MM.1S (cell line): Measurements from ENCODE around the gene TFAM.

ENCODE experiments used
- DNase-seq: peaks from one replicate; pipeline ENCODE4 v3.0.0-alpha.2; 2015
- H2AFZ ChIP-seq: fragments of 300-600 bp; sonication (generic); 2 replicates; pipeline ENCODE4 v1.6.0; 2016; ENCODE audit warnings: antibody characterized with exemption, low read length
- H3F3A ChIP-seq: fragments of 300-600 bp; sonication (generic); 2 replicates; pipeline ENCODE4 v1.6.1; 2016; ENCODE audit warnings: mild to moderate bottlenecking, antibody characterized with exemption, low read length, moderate library complexity, mixed read lengths; ENCODE audit not compliant: insufficient read depth
- H3K27ac ChIP-seq: fragments of 300-600 bp; sonication (generic); 2 replicates; pipeline ENCODE4 v1.5.1; 2016; ENCODE audit warnings: mild to moderate bottlenecking, low read length
- H3K27me3 ChIP-seq: fragments of 300-600 bp; sonication (generic); replicated peaks from 2 replicates; pipeline ENCODE4 v1.6.0; 2016; ENCODE audit warnings: low read length; ENCODE audit not compliant: insufficient read depth
- H3K36me3 ChIP-seq: fragments of 300-600 bp; sonication (generic); replicated peaks from 2 replicates; pipeline ENCODE4 v1.6.1; 2016; ENCODE audit warnings: mild to moderate bottlenecking, low read length, mixed read lengths; ENCODE audit not compliant: insufficient read depth
- H3K4me1 ChIP-seq: fragments of 300-600 bp; sonication (generic); 2 replicates; pipeline ENCODE4 v1.6.1; 2016; ENCODE audit warnings: low read length, mixed read lengths
- H3K4me2 ChIP-seq: fragments of 300-600 bp; sonication (generic); 2 replicates; pipeline ENCODE4 v1.6.0; 2016; ENCODE audit warnings: low read depth, low read length
- H3K4me3 ChIP-seq: fragments of 300-600 bp; sonication (generic); 2 replicates; pipeline ENCODE4 v1.5.1; 2016; ENCODE audit warnings: low read length, mixed read lengths
- H3K79me2 ChIP-seq: fragments of 300-600 bp; sonication (generic); 2 replicates; pipeline ENCODE4 v1.6.1; 2016; ENCODE audit warnings: mixed run types, low read length, mixed read lengths
- H3K9ac ChIP-seq: fragments of 300-600 bp; sonication (generic); 2 replicates; pipeline ENCODE4 v1.6.1; 2016; ENCODE audit warnings: low read length, mixed read lengths
- H3K9me2 ChIP-seq: fragments of 300-600 bp; sonication (generic); replicated peaks from 2 replicates; pipeline ENCODE4 v1.6.1; 2016; ENCODE audit warnings: mild to moderate bottlenecking, low read length, mixed read lengths; ENCODE audit not compliant: insufficient read depth
- H3K9me3 ChIP-seq: fragments of 300-600 bp; sonication (generic); replicated peaks from 2 replicates; pipeline ENCODE4 v1.6.1; 2016; ENCODE audit warnings: mild to moderate bottlenecking, low read length, mixed read lengths; ENCODE audit not compliant: insufficient read depth
- H4K20me1 ChIP-seq: fragments of 300-600 bp; sonication (generic); 2 replicates; pipeline ENCODE4 v1.6.1; 2016; ENCODE audit warnings: mild to moderate bottlenecking, low read length, moderate library complexity, mixed read lengths; ENCODE audit not compliant: insufficient read depth
- CTCF ChIP-seq: fragments of 300-600 bp; sonication (generic); IDR thresholded peaks from 2 replicates; pipeline ENCODE4 v1.5.1; 2016; ENCODE audit warnings: antibody characterized with exemption, low read length, mixed read lengths
- EZH2 ChIP-seq: fragments of 300-600 bp; sonication (generic); optimal IDR thresholded peaks from 2 replicates; pipeline ENCODE3; 2017; ENCODE audit warnings: low read depth, mild to moderate bottlenecking, antibody characterized with exemption, low read length, mixed read lengths
- EZH2phosphoT487 ChIP-seq: fragments of 300-600 bp; sonication (generic); IDR thresholded peaks from 2 replicates; pipeline ENCODE4 v1.6.1; 2018; ENCODE audit warnings: antibody characterized with exemption, low read length

Gene TFAM

DNA sequence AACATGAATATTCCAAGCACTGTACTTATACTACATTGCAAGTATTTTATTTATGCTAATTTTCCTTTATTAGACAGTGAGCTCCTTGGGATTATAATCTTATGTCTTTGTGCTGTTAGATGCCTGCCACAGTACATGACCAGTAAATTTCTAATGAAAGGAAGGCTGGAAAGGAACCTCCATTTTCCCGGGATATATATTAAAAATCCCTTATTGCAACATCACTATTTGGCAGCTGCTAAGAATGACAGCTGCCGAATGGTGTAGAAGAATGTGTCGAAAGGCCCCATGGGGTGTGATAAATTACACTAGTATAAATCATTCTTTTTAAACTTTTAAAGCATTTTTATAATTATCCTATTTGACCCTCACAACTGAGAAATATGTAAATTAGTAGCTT, 59.1 kb downstream of the TFAM start:
- H3K27ac ChIP-seq: no peak overlapping the region
- no peak for DNase-seq
- H3K36me3 ChIP-seq: no peaks in the 10 kb centered on the region
- no peak overlapping the region for H3K4me2 ChIP-seq
- H3K9me3 ChIP-seq: no peaks in the 10 kb centered on the region
- no peaks in the 10 kb centered on the region for H3K79me2 ChIP-seq
- H3K9me2 ChIP-seq: no peaks in the 10 kb centered on the region
- H3K9ac ChIP-seq: no peak overlapping the region
- H2AFZ ChIP-seq: no peak overlapping the region
- no peak overlapping the region for H3K4me3 ChIP-seq
- H3K27me3 ChIP-seq: no peaks in the 10 kb centered on the region
- no peaks in the 10 kb centered on the region for H3F3A ChIP-seq
- TF ChIP-seq CTCF (no peak), EZH2 (no peak), EZH2phosphoT487 (no peak)
- H3K4me1 ChIP-seq: no peaks in the 10 kb centered on the region
- no peaks in the 10 kb centered on the region for H4K20me1 ChIP-seq

DNA sequence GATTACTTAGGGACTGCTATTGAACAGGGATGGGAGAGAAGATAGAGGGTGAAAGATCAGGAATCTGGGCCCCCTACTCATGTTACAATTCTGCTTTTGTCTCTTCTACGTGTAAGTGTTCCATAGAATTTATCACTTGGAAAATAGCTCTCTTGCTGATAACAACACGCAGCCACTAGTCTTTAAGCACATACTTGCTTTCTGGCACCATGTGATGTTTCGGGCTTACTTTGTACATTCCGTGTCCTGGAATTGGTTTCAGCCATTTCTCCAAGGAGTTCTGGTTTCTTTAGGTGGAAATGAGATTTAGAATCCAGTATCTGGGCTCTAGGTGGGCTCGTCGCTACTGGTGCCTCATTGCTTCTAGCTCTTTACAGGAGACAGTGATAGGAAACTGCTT, 59.7 kb downstream of the TFAM start:
- no peak overlapping the region for H3K4me3 ChIP-seq
- no peaks in the 10 kb centered on the region for H3F3A ChIP-seq
- no peak overlapping the region for H3K27ac ChIP-seq
- H3K4me1 ChIP-seq: no peaks in the 10 kb centered on the region
- H3K9me2 ChIP-seq: no peaks in the 10 kb centered on the region
- H4K20me1 ChIP-seq: no peaks in the 10 kb centered on the region
- H3K4me2 ChIP-seq: no peak overlapping the region
- H3K27me3 ChIP-seq: no peaks in the 10 kb centered on the region
- TF ChIP-seq CTCF (no peak), EZH2phosphoT487 (no peak), EZH2 (no peak)
- no peak for DNase-seq
- H3K9me3 ChIP-seq: no peaks in the 10 kb centered on the region
- H3K9ac ChIP-seq: no peak overlapping the region
- H3K79me2 ChIP-seq: no peaks in the 10 kb centered on the region
- H2AFZ ChIP-seq: no peak overlapping the region
- no peaks in the 10 kb centered on the region for H3K36me3 ChIP-seq

- Histone ChIP-seq H4K20me1 (no peaks in the 10 kb centered on the region), H3K36me3 (no peaks in the 10 kb centered on the region), H2AFZ (no peak overlapping the region), H3K27ac (no peak overlapping the region), H3K4me3 (no peak overlapping the region), H3K9me2 (no peaks in the 10 kb centered on the region), H3K27me3 (no peaks in the 10 kb centered on the region), H3K79me2 (no peaks in the 10 kb centered on the region), H3K9me3 (no peaks in the 10 kb centered on the region), H3K4me1 (no peaks in the 10 kb centered on the region), H3K9ac (no peak overlapping the region), H3K4me2 (no peak overlapping the region), H3F3A (no peaks in the 10 kb centered on the region)
- no peak for DNase-seq
- TF ChIP-seq EZH2phosphoT487 (no peak), CTCF (no peak), EZH2 (no peak)
Observed at GRCh38 chr10:58448121-58448935, 63.1 kb downstream of the TFAM start.
